ENCODE data around the gene KATNAL1. TPM values are rescaled to one million over a fixed set of nuclear protein-coding genes. Genes with fewer than 3 reads are reported as not detected.

KATNAL1 gene
- total RNA-seq, 1 experiment from 2014 or later, result 5.1 TPM

DNA sequence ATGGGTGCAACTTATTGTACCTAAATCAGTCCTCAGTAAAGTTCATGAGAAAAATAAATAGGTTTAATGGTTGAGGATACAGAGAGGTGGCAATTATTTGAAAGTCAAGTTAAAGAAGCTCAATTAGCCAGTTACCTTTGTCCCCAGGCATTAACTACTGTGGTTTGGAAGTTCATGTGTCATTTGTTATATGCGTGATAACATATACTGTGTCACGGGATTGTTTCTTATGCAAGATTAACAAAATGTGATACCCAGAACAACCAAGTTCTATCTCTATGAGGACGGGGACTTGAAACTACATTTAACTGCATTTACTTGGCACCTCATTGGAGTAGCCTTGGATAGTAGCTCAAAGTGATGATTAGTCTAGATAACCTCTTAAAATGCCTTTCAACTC is 13.9 kb upstream of the KATNAL1 start:
- H3K36me3 Mint-ChIP-seq (ENCODE audit: insufficient read depth, unreplicated experiment), result no peaks in the 10 kb centered on the region
- no TSS peak for BruUV-seq (replicated peaks)
- no peak for TF ChIP-seq CTCF (IDR thresholded peaks at IDR 0.05; ENCODE audit: unreplicated experiment)
- no peak for DNase-seq
- no peak overlapping the region for H3K27ac Mint-ChIP-seq (ENCODE audit: unreplicated experiment)
- no peak overlapping the region for H3K4me3 Mint-ChIP-seq (ENCODE audit: low read depth, unreplicated experiment)
- no peaks in the 10 kb centered on the region for H3K4me1 Mint-ChIP-seq (ENCODE audit: low read depth, unreplicated experiment)
- H3K9me3 Mint-ChIP-seq (ENCODE audit: low read depth, unreplicated experiment), result no peaks in the 10 kb centered on the region
- CTCF ChIA-PET, result no interaction called here
- intact Hi-C loops (cut with micrococcal nuclease; ENCODE audit: unreplicated experiment), result no loop called here
- H3K27me3 Mint-ChIP-seq (ENCODE audit: unreplicated experiment), result no peaks in the 10 kb centered on the region

DNA sequence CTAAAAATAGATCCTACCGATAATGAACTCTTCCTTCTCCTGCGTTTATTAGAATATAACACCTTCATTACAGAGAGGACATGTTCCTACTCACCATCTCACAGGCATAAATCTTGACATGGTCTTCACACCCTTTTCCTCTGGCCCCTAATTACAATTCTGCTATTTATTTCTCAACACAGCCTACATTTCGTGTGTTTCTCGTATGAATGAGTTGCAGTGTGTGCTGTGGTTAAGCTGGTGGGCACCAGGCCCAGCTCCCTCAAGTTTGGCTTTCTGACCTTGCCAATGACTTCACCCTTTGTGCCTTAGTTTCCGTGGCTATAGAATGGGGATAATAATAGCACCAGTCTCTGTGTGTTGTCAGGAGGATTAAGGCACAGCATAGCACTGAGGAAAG is 12.3 kb upstream of the KATNAL1 start:
- no peak for TF ChIP-seq CTCF (IDR thresholded peaks at IDR 0.05; ENCODE audit: unreplicated experiment)
- CTCF ChIA-PET, result no interaction called here
- Mint-ChIP-seq H3K36me3 (ENCODE audit: insufficient read depth, unreplicated experiment) (no peaks in the 10 kb centered on the region), H3K4me3 (ENCODE audit: low read depth, unreplicated experiment) (no peak overlapping the region), H3K27me3 (ENCODE audit: unreplicated experiment) (no peaks in the 10 kb centered on the region), H3K4me1 (ENCODE audit: low read depth, unreplicated experiment) (no peaks in the 10 kb centered on the region), H3K27ac (ENCODE audit: unreplicated experiment) (no peak overlapping the region), H3K9me3 (ENCODE audit: low read depth, unreplicated experiment) (no peaks in the 10 kb centered on the region)
- BruUV-seq (replicated peaks), result no TSS peak
- intact Hi-C loops (cut with micrococcal nuclease; ENCODE audit: unreplicated experiment), result no loop called here
- DNase-seq, result no peak

GRCh38 chr13:30319130-30319529 is 11.8 kb upstream of the KATNAL1 start:
- CTCF ChIA-PET, result no interaction called here
- BruUV-seq (replicated peaks), result no TSS peak
- no peaks in the 10 kb centered on the region for H3K27me3 Mint-ChIP-seq (ENCODE audit: unreplicated experiment)

GRCh38 chr13:30318026-30318425 is 10.7 kb upstream of the KATNAL1 start:
- Mint-ChIP-seq H3K4me1 (ENCODE audit: low read depth, unreplicated experiment) (no peaks in the 10 kb centered on the region), H3K9me3 (ENCODE audit: low read depth, unreplicated experiment) (no peaks in the 10 kb centered on the region), H3K4me3 (ENCODE audit: low read depth, unreplicated experiment) (no peak overlapping the region), H3K27ac (ENCODE audit: unreplicated experiment) (no peak overlapping the region), H3K36me3 (ENCODE audit: insufficient read depth, unreplicated experiment) (no peaks in the 10 kb centered on the region), H3K27me3 (ENCODE audit: unreplicated experiment) (no peaks in the 10 kb centered on the region)
- no peak for DNase-seq
- no TSS peak for BruUV-seq (replicated peaks)
- CTCF ChIA-PET, result interaction anchor here (0.5 kb wide), 1 partner anchor 636 kb away, joined by 4 read pairs; no protein-coding TSS in a partner anchor
- intact Hi-C loops (cut with micrococcal nuclease; ENCODE audit: unreplicated experiment), result no loop called here
- TF ChIP-seq CTCF (IDR thresholded peaks at IDR 0.05; ENCODE audit: unreplicated experiment), result no peak

More at GRCh38 chr13:30319130-30319529, 11.8 kb upstream of the KATNAL1 start:
- no peak for TF ChIP-seq CTCF (IDR thresholded peaks at IDR 0.05; ENCODE audit: unreplicated experiment)
- H3K9me3 Mint-ChIP-seq (ENCODE audit: low read depth, unreplicated experiment), result no peaks in the 10 kb centered on the region
- no peaks in the 10 kb centered on the region for H3K4me1 Mint-ChIP-seq (ENCODE audit: low read depth, unreplicated experiment)
- DNase-seq, result no peak
- H3K27ac Mint-ChIP-seq (ENCODE audit: unreplicated experiment), result no peak overlapping the region
- H3K36me3 Mint-ChIP-seq (ENCODE audit: insufficient read depth, unreplicated experiment), result no peaks in the 10 kb centered on the region
- intact Hi-C loops (cut with micrococcal nuclease; ENCODE audit: unreplicated experiment), result no loop called here
- H3K4me3 Mint-ChIP-seq (ENCODE audit: low read depth, unreplicated experiment), result no peak overlapping the region
